Activated CD4-positive, alpha-beta T cell treated with anti-CD3 and anti-CD28 coated beads, Interleukin-2, amount 10 ng/mL, durations not matched to agents 7 days and 5 days (primary cell): ENCODE results near the gene NCBP3. TPM values are rescaled to one million over a fixed set of nuclear protein-coding genes. Genes with fewer than 3 reads are reported as not detected.

Experiments used
- CTCF ChIA-PET: fragments of 350-600 bp; sonication (Branson Sonifier 250); formaldehyde crosslinking; loops from one replicate; lab custom pipeline; 2021; ENCODE audit warnings: antibody characterized with exemption; lab: Charles Lee
- POLR2A ChIA-PET: fragments of 350-600 bp; sonication (Branson Sonifier 250); formaldehyde crosslinking; loops from one replicate; lab custom pipeline; 2021; ENCODE audit warnings: antibody characterized with exemption; lab: Charles Lee
- DNase-seq: peaks from one replicate; pipeline ENCODE4 v3.0.0-alpha.2; 2020
- H3K27ac Mint-ChIP-seq: one replicate; pipeline ENCODE4 v1.8.0; 2021; ENCODE audit warnings: mild to moderate bottlenecking, moderate library complexity, mixed read lengths
- H3K27me3 Mint-ChIP-seq: one replicate; pipeline ENCODE4 v1.8.0; 2021; ENCODE audit warnings: mixed read lengths
- H3K36me3 Mint-ChIP-seq: one replicate; pipeline ENCODE4 v1.8.0; 2021; ENCODE audit warnings: low read depth, mixed read lengths
- H3K4me1 Mint-ChIP-seq: one replicate; pipeline ENCODE4 v1.8.0; 2021; ENCODE audit warnings: mixed read lengths
- H3K4me3 Mint-ChIP-seq: one replicate; pipeline ENCODE4 v1.8.0; 2021; ENCODE audit warnings: mild to moderate bottlenecking, moderate library complexity, mixed read lengths
- H3K9me3 Mint-ChIP-seq: one replicate; pipeline ENCODE4 v1.8.0; 2021; ENCODE audit warnings: mixed read lengths
- total RNA-seq, 2 experiments: library from RNA; stranded (reverse); gene quantifications; one replicate each; pipeline ENCODE4 v1.2.3, GENCODE V29; 2021

NCBP3 gene, protein sequence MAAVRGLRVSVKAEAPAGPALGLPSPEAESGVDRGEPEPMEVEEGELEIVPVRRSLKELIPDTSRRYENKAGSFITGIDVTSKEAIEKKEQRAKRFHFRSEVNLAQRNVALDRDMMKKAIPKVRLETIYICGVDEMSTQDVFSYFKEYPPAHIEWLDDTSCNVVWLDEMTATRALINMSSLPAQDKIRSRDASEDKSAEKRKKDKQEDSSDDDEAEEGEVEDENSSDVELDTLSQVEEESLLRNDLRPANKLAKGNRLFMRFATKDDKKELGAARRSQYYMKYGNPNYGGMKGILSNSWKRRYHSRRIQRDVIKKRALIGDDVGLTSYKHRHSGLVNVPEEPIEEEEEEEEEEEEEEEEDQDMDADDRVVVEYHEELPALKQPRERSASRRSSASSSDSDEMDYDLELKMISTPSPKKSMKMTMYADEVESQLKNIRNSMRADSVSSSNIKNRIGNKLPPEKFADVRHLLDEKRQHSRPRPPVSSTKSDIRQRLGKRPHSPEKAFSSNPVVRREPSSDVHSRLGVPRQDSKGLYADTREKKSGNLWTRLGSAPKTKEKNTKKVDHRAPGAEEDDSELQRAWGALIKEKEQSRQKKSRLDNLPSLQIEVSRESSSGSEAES
- 10 to 100 TPM; 43.6 to 43.7 TPM for total RNA-seq

DNA sequence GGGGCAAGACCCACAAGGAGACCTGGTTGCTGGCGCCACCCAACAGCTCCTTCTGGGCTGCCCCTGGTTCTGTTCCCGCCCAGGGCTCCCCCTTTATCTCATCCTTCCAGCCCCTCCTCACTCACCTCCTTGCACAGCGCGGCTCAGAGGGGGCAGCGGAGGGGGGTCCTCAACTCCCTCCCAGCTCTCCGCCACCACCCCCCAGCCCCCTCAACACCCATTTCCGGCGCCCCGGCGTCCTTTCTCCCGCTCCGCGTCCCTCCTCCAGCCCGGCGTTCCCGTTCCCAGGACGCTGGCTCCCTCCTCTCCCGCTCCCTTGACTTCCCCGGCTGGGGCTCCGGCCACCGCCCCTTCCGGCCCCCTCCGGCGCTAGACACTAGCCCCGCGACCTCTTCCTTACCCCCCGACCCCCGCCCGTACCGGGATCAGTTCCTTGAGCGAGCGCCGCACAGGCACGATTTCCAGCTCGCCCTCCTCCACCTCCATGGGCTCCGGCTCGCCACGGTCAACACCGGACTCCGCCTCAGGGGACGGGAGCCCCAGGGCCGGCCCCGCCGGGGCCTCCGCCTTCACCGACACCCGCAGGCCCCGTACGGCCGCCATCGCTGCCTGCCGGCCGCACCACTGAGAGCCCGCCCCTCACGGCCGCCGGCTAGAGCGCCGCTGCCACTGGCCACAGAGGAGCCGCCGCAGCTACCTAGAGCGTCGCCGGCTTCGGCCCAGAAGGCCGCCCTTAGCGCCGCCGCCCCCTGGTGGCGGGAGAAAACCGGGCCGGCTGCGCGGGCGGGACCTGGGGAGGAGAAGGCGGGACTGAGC lies at the start of gene NCBP3:
Gene NCBP3, minus strand, starts transcription at position 626 of the 816 bp plus-strand sequence. Its CDS starts 23 bp downstream, at position 603.
- peak; percentile 89 for DNase-seq
- H3K27ac Mint-ChIP-seq, result peak within 1 kb of the TSS; percentile 93
- no peaks in the 10 kb centered on the region for H3K9me3 Mint-ChIP-seq
- H3K4me1 Mint-ChIP-seq, result peaks cover 26% of the 10 kb centered on the region
- peaks cover 10% of the 10 kb centered on the region for H3K27me3 Mint-ChIP-seq
- ChIA-PET POLR2A (no interaction called here), CTCF (interaction anchor here (0.6 to 5.0 kb wide), 84 partner anchors 8 to 1826 kb away, joined by 3 to 64 read pairs (median 4); partner anchors contain the start of genes CAMKK1, CTNS, CYB5D2 and HASPIN)
- peaks cover 10% of the 10 kb centered on the region for H3K36me3 Mint-ChIP-seq
- peak within 1 kb of the TSS; percentile 96 for H3K4me3 Mint-ChIP-seq

DNA sequence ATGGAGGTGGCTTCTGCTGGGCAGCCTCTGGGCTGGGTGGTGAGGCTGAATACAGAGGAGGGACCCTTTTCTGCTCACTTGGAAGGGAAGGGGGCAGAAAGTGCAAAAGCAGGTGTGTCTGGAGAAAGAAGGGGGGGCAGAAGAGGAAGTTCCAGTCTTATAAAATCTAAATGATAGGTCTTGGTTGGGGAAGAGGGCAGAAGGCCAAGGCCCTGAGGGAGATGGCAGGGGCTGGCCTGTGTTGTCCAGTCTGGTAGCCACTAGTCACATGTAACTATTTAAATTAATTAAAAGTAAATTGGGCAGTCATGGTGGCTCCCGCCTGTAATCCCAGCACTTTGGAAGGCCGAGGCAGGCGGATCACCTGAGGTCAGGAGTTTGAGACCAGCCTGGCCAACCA lies 49.3 kb upstream of the NCBP3 start:
- no peaks in the 10 kb centered on the region for H3K9me3 Mint-ChIP-seq
- H3K27me3 Mint-ChIP-seq, result peaks cover 7% of the 10 kb centered on the region
- peaks cover 33% of the 10 kb centered on the region for H3K4me1 Mint-ChIP-seq
- no peaks in the 10 kb centered on the region for H3K36me3 Mint-ChIP-seq
- no peak overlapping the region for H3K27ac Mint-ChIP-seq
- ChIA-PET POLR2A (no interaction called here), CTCF (interaction anchor here (0.6 to 1.7 kb wide), 3 partner anchors 18 to 908 kb away, joined by 3 to 9 read pairs (median 3); no protein-coding TSS in a partner anchor)
- H3K4me3 Mint-ChIP-seq, result no peak overlapping the region
- no peak for DNase-seq

- POLR2A ChIA-PET, result no interaction called here
- Mint-ChIP-seq H3K36me3 (no peaks in the 10 kb centered on the region), H3K9me3 (no peaks in the 10 kb centered on the region), H3K27ac (no peak overlapping the region), H3K4me1 (peaks cover 36% of the 10 kb centered on the region), H3K4me3 (no peak overlapping the region), H3K27me3 (peaks cover 7% of the 10 kb centered on the region)
- no peak for DNase-seq
- CTCF ChIA-PET, result interaction anchor here (0.6 to 1.7 kb wide), 6 partner anchors 19 to 908 kb away, joined by 3 to 9 read pairs (median 3); partner anchors contain the start of gene NCBP3
Observed at GRCh38 chr17:3894911-3895343, 48.9 kb upstream of the NCBP3 start.

- Mint-ChIP-seq H3K9me3 (no peaks in the 10 kb centered on the region), H3K4me1 (peaks cover 37% of the 10 kb centered on the region), H3K27ac (peak overlapping the region; percentile 87), H3K4me3 (peak overlapping the region; percentile 72), H3K36me3 (no peaks in the 10 kb centered on the region), H3K27me3 (peaks cover 7% of the 10 kb centered on the region)
- DNase-seq, result no peak
- POLR2A ChIA-PET, result no interaction called here
- CTCF ChIA-PET, result interaction anchor here (0.6 to 1.7 kb wide), 5 partner anchors 19 to 153 kb away, joined by 3 to 9 read pairs (median 3); partner anchors contain the start of gene NCBP3
Observed at GRCh38 chr17:3894188-3894587, 48.1 kb upstream of the NCBP3 start.

DNA sequence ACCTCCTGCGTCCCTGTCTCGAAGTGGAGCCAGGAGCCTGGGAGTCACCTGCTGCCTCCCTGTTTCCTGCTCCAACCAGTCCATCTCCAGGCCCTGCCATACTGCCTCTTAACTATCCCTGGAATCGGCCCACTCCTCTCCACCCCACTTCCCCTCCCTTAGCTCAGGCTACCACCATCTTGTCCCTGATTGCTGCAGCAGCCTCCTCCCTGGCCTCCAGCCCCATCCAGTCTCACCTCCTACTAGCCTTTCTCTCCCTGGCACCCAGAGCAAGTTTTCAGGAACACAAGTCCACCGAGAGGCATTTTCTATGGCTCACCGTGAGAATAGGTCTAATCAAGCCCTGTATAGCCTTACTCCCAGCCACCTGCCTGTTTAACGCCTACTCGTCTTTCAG lies 47.7 kb upstream of the NCBP3 start:
- H3K27me3 Mint-ChIP-seq, result peaks cover 7% of the 10 kb centered on the region
- no peaks in the 10 kb centered on the region for H3K36me3 Mint-ChIP-seq
- peaks cover 41% of the 10 kb centered on the region for H3K4me1 Mint-ChIP-seq
- ChIA-PET POLR2A (no interaction called here), CTCF (interaction anchor here (0.6 to 1.7 kb wide), 8 partner anchors 8 to 170 kb away, joined by 3 to 9 read pairs (median 4); partner anchors contain the start of genes HASPIN and NCBP3)
- H3K4me3 Mint-ChIP-seq, result peak overlapping the region; percentile 72
- peak overlapping the region; percentile 87 for H3K27ac Mint-ChIP-seq
- DNase-seq, result no peak
- H3K9me3 Mint-ChIP-seq, result no peaks in the 10 kb centered on the region

DNA sequence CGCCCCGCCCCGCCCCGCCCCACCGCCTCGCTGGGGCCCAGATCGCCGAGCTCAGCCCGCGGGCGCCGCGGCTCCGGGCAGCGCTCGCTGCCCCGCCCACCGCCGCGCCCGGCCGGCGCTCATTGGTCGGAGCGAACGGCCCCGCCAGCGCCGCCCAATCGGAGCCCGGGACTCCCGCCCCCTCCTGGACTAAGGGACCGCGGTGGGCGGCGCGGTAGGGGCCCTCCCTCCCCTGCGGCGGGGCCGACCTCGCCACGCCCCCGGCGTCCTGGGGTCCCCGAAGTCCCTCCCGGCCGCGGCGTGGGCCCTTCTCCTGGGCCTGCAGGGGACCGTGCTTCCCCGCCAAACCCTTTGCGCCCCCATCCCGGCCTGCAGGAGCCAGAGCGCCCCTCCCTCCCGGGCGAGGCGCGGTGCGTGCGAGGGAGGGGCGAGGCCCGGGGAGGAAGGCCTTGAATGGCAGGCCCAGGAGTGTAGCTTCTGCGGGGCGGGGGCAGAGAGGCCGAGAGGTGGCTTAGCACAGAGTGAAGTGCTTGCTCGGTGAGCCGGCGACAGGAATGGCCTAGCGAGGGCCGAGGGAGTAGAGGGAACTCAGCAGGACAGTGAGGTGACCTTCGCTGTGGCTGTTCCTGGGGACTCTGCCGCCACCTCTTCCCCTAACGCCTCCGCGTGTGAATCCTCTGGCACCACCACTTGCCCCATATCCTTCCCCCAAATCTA lies 47.1 kb upstream of the NCBP3 start, which contains the start of gene CAMKK1:
Gene CAMKK1, minus strand, starts transcription at position 51 of the 717 bp plus-strand sequence. CDS start 7,366 bp downstream, outside the sequence.
- POLR2A ChIA-PET, result interaction anchor here (0.6 kb wide), 1 partner anchor 106 kb away, joined by 5 read pairs; no protein-coding TSS in a partner anchor
- Mint-ChIP-seq H3K4me1 (peaks cover 45% of the 10 kb centered on the region), H3K9me3 (no peaks in the 10 kb centered on the region), H3K4me3 (peak within 1 kb of the TSS; percentile 82), H3K27me3 (peaks cover 7% of the 10 kb centered on the region), H3K27ac (peak within 1 kb of the TSS; percentile 87), H3K36me3 (no peaks in the 10 kb centered on the region)
- DNase-seq, result peak; percentile 90
- CTCF ChIA-PET, result interaction anchor here (0.8 to 1.4 kb wide), 8 partner anchors 9 to 169 kb away, joined by 3 to 5 read pairs (median 3); partner anchors contain the start of genes HASPIN and NCBP3

DNA sequence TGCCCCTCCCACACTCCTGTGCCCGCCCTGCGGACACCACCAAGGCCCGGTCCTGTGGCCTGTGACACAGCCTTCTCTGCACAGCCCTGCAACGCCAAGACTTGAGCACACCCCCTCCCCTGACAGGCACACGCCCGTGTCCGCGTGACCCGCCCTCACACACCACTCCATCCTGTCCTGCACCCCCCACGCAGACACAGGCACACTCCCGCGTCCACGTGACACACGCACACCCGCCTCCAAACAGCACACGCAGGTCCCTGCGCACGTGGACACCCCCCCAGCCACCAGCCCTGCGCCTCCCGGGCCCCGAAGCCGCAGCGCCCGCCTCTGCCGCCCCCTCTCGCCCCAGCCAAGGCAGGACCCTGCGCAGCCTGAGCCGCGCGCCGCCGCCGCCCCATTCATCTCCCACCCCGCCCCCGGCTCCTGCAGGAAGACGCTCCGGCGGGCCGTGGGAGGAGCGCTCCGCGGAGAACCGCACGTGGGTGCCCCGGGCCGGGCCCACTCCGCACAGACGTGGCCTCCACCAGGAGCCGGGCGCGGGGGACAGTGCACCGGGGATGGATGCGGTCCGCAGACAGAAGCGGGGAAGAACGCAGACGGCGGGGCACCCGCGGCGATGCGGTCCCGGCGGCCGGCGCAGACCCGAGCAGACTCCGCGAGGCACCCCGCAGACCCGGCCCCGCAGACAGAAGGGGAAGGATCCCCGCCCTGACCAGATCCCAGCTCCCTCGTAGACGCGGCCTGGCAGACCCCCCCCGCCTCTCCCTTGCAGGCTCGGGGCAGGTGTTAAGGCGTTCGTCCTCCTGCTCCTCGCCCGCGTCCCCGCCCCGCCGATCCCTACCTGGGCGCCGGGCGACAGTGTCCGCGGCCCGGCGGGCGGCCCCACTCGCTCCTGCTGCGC lies 46.3 kb upstream of the NCBP3 start:
- ChIA-PET CTCF (interaction anchor here (0.8 to 1.4 kb wide), 9 partner anchors 10 to 168 kb away, joined by 3 to 5 read pairs (median 3); partner anchors contain the start of genes HASPIN and NCBP3), POLR2A (interaction anchor here (0.6 kb wide), 1 partner anchor 106 kb away, joined by 5 read pairs; no protein-coding TSS in a partner anchor)
- H3K27ac Mint-ChIP-seq, result peak overlapping the region; percentile 1
- H3K4me1 Mint-ChIP-seq, result peaks cover 51% of the 10 kb centered on the region
- no peaks in the 10 kb centered on the region for H3K9me3 Mint-ChIP-seq
- peak overlapping the region; percentile 82 for H3K4me3 Mint-ChIP-seq
- H3K36me3 Mint-ChIP-seq, result no peaks in the 10 kb centered on the region
- peaks cover 7% of the 10 kb centered on the region for H3K27me3 Mint-ChIP-seq
- peak; percentile 85 for DNase-seq

- Mint-ChIP-seq H3K9me3 (no peaks in the 10 kb centered on the region), H3K27ac (peak overlapping the region; percentile 1), H3K36me3 (no peaks in the 10 kb centered on the region), H3K4me3 (peak overlapping the region; percentile 82), H3K27me3 (peaks cover 7% of the 10 kb centered on the region), H3K4me1 (peaks cover 58% of the 10 kb centered on the region)
- CTCF ChIA-PET, result interaction anchor here (1.0 to 1.9 kb wide), 2 partner anchors 28 to 45 kb away, joined by 4 to 7 read pairs; no protein-coding TSS in a partner anchor
- no peak for DNase-seq
- POLR2A ChIA-PET, result no interaction called here
Observed at GRCh38 chr17:3891626-3892094, 45.6 kb upstream of the NCBP3 start.

- DNase-seq, result no peak
- Mint-ChIP-seq H3K4me3 (no peak overlapping the region), H3K4me1 (peaks cover 66% of the 10 kb centered on the region), H3K27me3 (peaks cover 7% of the 10 kb centered on the region), H3K27ac (peak overlapping the region; percentile 10), H3K9me3 (no peaks in the 10 kb centered on the region), H3K36me3 (no peaks in the 10 kb centered on the region)
- CTCF ChIA-PET, result interaction anchor here (0.5 to 2.0 kb wide), 4 partner anchors 28 to 267 kb away, joined by 3 to 8 read pairs (median 6); partner anchors contain the start of gene NCBP3
- POLR2A ChIA-PET, result no interaction called here
Observed at GRCh38 chr17:3890878-3891219, 44.8 kb upstream of the NCBP3 start.

- no peak for DNase-seq
- Mint-ChIP-seq H3K9me3 (no peaks in the 10 kb centered on the region), H3K36me3 (no peaks in the 10 kb centered on the region), H3K27ac (peak overlapping the region; percentile 10), H3K4me3 (no peak overlapping the region), H3K4me1 (peaks cover 66% of the 10 kb centered on the region), H3K27me3 (peaks cover 7% of the 10 kb centered on the region)
- ChIA-PET CTCF (interaction anchor here (0.9 to 2.0 kb wide), 5 partner anchors 9 to 153 kb away, joined by 3 to 9 read pairs (median 7); partner anchors contain the start of gene NCBP3), POLR2A (no interaction called here)
Observed at GRCh38 chr17:3890082-3890877, 44.2 kb upstream of the NCBP3 start.
